Activated CD4-positive, alpha-beta T cell treated with anti-CD3 and anti-CD28 coated beads for 24 hours (primary cell): ENCODE measurements around the gene SIAH1.
A peak's percentile ranks its signal among the peaks of the same experiment; 100 is the strongest.
"Not testable (repeated sequence)": the region's sequence is repeated elsewhere in the genome, so short reads cannot be mapped to it uniquely, and the experiment has no call there.

ENCODE experiments used
- DNase-seq, 2 donors: peaks; one replicate each; pipeline ENCODE4 v3.0.0-alpha.2; 2020; ENCODE audit warnings: low read depth in 2 of 2

SIAH1 gene

GRCh38 chr16:48393485-48394354 is 8.5 kb upstream of the SIAH1 start:
- DNase-seq: no peak

GRCh38 chr16:48392407-48392806 is 7.2 kb upstream of the SIAH1 start:
- no peak for DNase-seq

- no peak for DNase-seq
Observed at GRCh38 chr16:48386559-48387312, 1.5 kb upstream of the SIAH1 start.

GRCh38 chr16:48384520-48385252 is 527 bp downstream of the SIAH1 start:
- DNase-seq: peak in 1 of 2 donors; percentile 12

- DNase-seq: no peak
Observed at GRCh38 chr16:48383877-48384519, 1.2 kb downstream of the SIAH1 start.

- no peak for DNase-seq
Observed at GRCh38 chr16:48383009-48383876, 2.0 kb downstream of the SIAH1 start.

- no peak for DNase-seq
Observed at GRCh38 chr16:48382131-48382530, 3.1 kb downstream of the SIAH1 start.

GRCh38 chr16:48381201-48381600 is 4.0 kb downstream of the SIAH1 start:
- no peak for DNase-seq

GRCh38 chr16:48378836-48379235 is 6.4 kb downstream of the SIAH1 start:
- no peak for DNase-seq

GRCh38 chr16:48378276-48378675 is 6.9 kb downstream of the SIAH1 start:
- DNase-seq: no peak

GRCh38 chr16:48377301-48377700 is 7.9 kb downstream of the SIAH1 start:
- not testable (repeated sequence) for DNase-seq

- no peak for DNase-seq
Observed at GRCh38 chr16:48374255-48374654, 11.0 kb downstream of the SIAH1 start.

GRCh38 chr16:48373258-48374029 is 11.8 kb downstream of the SIAH1 start:
- no peak for DNase-seq

GRCh38 chr16:48372744-48373143 is 12.5 kb downstream of the SIAH1 start:
- DNase-seq: no peak

- DNase-seq: no peak
Observed at GRCh38 chr16:48371393-48371780, 13.8 kb downstream of the SIAH1 start.

- not testable (repeated sequence) for DNase-seq
Observed at GRCh38 chr16:48370668-48371392, 14.4 kb downstream of the SIAH1 start.

- no peak for DNase-seq
Observed at GRCh38 chr16:48370229-48370628, 15.0 kb downstream of the SIAH1 start.

GRCh38 chr16:48369765-48370164 is 15.4 kb downstream of the SIAH1 start:
- no peak for DNase-seq

- no peak for DNase-seq
Observed at GRCh38 chr16:48367441-48368049, 17.7 kb downstream of the SIAH1 start.
